Stimulated activated CD8-positive, alpha-beta memory T cell treated with anti-CD3 and anti-CD28 coated beads, Interleukin-7, amount 100 ng/mL, for 24 hours (primary cell): ENCODE measurements around the gene RAB3C.

Source experiments
- DNase-seq: peaks from one replicate; pipeline ENCODE4 v3.0.0-alpha.2; 2020; ENCODE audit warnings: low read depth

RAB3C gene

GRCh38 chr5:58886315-58887207 is 303.7 kb downstream of the RAB3C start:
- peak; percentile 26 for DNase-seq

DNA sequence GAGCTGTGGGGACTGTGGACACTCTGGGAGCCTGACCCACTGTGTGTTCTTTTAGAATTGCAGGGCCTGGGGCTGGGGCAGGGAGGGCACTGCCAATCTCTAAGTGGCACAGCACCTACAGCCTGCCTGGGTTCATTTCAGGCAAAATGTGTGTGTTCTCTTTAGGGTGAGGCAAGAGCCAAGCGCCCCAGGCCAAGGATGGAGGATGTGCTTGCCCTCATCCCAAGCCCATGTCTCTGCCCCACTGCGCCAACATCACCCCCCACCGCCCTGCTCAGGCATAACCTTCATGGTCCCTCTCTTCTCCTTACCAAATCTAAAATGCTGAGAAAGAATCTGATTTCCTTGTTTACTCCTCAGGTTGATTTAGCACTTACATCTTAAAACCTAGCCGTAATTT is 304.4 kb downstream of the RAB3C start:
- no peak for DNase-seq

- DNase-seq, result no peak
These were observed 305.0 kb downstream of the RAB3C start for GRCh38 chr5:58887721-58888409.

DNA sequence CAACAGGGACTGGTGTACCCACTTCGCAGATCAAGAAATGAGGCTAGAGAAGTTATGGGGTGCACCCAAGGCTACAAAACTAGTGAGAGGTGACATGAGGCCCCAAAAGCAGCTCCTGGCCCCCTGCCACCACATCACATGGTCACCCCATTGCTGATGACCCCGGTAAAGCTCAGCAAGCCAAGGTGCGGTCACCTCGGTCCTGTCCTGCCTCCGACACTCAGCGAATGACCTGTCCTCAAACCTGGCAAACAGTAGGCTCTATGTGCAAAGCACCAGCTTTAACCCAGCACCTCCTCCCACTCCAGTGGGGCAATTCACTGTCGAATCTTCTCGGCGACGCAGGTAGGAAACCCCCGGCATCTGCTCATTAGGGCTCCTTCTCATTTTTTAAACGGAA is 307.4 kb downstream of the RAB3C start:
- no peak for DNase-seq

GRCh38 chr5:58890701-58891085 is 307.8 kb downstream of the RAB3C start:
- DNase-seq, result no peak

- peak; percentile 20 for DNase-seq
These were observed 308.5 kb downstream of the RAB3C start for GRCh38 chr5:58891086-58891970.

GRCh38 chr5:58891971-58892343 is 309.1 kb downstream of the RAB3C start:
- DNase-seq, result no peak

GRCh38 chr5:58893551-58893950 is 310.7 kb downstream of the RAB3C start:
- DNase-seq, result no peak

- DNase-seq, result no peak
These were observed 315.1 kb downstream of the RAB3C start for GRCh38 chr5:58898006-58898405.

DNA sequence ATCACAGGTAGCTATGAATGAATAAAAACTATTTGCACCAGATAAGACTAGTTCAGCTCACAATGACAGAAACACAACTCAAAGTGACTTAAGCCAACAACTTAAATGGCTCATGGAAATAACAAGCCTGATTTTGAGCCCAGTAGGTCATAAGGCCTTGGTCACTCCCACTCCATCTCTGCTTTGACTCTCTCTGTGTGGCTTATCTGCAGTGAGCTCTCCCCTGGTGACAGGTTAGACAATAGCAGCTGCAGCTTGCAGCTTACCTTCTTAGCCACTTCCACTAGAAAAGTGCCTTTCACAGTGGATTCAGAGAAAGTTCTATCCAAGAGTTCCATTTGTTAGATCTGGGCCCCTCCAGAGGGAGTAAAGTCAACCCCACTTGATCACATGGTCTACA is 315.7 kb downstream of the RAB3C start:
- DNase-seq, result no peak

DNA sequence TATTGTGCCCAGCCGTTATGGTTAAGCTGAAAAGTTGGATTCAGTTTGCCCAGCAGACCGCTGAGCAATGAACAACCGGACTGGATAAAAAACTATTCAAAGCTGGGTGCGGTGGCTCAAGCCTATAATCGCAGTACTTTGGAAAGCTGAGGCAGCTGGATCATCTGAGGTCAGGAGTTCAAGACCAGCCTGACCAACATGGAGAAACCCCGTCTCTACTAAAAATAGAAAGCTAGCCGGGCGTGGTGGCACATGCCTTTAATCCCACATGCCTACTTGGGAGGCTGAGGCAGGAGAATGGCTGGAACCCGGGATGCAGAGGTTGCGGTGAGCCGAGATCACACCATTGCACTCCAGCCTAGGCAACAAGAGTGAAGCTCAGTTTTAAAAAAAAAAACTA is 318.4 kb downstream of the RAB3C start:
- no peak for DNase-seq

DNA sequence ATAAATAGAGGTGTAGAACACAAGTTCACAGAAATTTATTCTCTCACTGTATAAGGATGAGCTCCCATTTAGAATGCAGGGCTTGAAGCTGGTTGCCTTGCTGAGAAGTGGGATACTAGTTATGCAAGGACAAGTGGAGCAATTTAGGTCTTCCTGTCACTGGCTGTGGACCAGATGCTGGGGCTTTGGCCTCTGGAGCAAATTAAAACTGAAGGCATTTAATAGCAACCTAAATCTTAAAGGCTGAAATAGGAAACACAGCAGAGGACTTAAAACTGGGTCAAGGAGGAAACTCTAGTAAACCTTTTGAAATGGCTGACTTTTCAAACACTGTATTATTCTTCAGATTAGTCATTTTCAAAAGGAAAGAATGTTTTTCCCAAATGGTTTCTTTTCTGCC is 319.4 kb downstream of the RAB3C start:
- DNase-seq, result no peak

DNA sequence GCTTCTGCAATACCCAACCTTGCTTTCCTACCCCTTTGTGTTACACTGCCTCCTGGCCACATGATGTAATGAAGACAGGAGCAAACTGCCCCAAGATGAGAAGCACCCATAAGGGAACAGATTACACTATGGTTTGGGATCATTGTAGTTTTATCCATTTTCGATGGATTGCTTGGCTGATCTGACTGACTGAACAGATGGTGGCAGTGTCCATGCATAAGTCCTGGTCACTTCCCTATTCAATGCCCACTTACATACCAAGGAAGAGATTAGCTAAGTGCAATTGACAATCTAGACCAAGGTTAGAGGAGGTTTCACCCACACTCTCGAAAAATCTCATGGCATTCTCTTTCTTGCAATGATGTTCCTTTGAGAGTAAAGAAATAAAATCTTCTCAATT is 319.9 kb downstream of the RAB3C start:
- no peak for DNase-seq

DNA sequence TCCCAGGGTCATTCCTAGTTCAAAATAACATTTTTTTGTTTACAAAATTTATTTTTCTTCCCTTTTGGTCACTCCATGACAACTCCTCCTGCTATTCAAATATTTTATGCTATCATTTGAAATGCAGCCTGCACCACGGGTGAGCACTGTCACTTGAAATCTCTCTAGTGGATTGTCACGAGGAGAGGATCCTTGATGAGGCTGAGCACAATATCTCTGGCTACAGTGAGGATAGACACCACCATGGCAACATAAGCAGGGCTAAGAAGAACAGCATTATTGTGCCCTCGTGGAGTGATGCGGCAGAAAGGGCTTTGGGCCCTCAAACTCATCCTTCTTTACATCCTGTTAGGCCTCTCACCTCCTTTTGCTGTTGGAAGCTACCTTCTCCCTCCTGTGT is 321.9 kb downstream of the RAB3C start:
- no peak for DNase-seq

DNA sequence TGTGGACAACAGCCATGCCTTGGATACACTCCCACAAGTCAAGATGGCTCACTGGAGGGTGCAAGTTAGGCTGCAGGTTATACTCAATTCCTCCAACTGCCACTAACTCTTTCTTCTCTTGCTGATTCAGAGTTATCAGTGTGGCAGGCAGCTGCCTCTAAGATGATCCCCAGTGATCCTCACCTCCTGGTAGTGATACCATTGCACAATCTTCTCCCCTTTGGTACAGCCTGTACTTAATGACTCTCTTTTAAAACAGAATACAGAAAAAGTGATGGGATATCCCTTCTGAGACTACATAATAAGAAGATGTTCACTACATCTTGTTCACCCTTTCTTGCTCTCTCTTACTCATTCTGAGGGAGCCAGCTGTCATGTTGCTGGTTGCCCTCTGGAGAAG is 323.1 kb downstream of the RAB3C start:
- no peak for DNase-seq
